B cell (primary cell): ENCODE results near the gene RNF224.

Source experiments
- CTCF ChIP-seq: fragments of 200-600 bp; IDR thresholded peaks from one replicate; pipeline ENCODE4 v1.8.0; 2022; ENCODE audit warnings: antibody characterized with exemption, mild to moderate bottlenecking
- EZH2 ChIP-seq: IDR thresholded peaks from 2 replicates; pipeline ENCODE4 v1.6.1; 2012; ENCODE audit warnings: borderline replicate concordance, low read depth, mild to moderate bottlenecking, moderate library complexity, low read length; ENCODE audit not compliant: insufficient read depth, poor library complexity, severe bottlenecking

DNA sequence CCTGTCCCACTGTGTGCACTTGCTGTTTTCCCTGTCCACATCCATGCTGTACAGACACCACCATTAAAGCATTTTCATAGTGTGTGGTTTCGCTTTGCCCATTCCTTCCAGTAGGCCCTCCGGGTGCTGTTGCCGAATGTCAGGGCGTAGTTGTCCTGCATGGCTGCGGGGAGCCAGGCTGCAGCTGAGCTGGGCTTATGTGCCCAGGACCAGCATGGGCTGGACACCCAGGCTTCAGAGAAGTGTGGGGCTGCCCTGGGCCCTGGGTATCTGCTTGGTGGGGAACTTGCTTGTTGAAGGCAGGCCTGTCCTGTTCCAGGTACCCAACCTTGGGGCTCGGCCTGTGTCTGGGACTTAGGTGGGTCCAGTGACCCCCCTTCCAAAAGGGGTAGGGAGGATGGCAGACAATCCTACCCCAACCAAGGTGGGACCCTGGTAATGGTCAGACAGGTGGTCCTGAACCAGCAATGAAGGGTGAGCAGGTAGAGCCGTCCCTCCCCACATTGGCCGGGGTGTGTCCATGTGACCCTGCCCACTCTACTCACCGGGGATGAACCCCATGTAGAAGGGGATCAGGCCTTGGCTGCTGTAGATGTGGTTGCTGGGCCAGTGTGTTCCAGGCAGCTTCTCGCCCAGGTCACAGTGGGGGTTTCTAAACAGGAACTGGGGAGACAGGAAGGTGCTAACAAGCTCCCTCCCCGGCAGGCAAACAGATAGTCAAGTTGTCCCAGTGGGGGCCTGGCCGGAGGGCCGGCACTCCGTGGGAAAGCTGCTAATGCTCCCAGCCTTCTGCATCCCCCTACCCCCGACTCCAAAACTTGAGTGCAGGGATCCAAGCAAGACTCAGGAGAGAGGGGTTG lies 16.6 kb downstream of the RNF224 start:
- TF ChIP-seq CTCF = no peak
- no peak for TF ChIP-seq EZH2
